Nephron progenitor cell (in vitro differentiated cells): Measurements from ENCODE around the gene FN3KRP.

Experiments
- DNase-seq: peaks from one replicate; pipeline ENCODE4 v3.0.0; 2021
- H3K27ac Mint-ChIP-seq: 2 replicates; pipeline ENCODE4 v1.8.0; 2021; ENCODE audit warnings: mild to moderate bottlenecking, moderate library complexity, mixed read lengths
- H3K27me3 Mint-ChIP-seq: 2 replicates; pipeline ENCODE4 v1.8.0; 2021; ENCODE audit warnings: mild to moderate bottlenecking, low read depth, mixed read lengths; ENCODE audit not compliant: poor library complexity
- H3K36me3 Mint-ChIP-seq: 2 replicates; pipeline ENCODE4 v1.8.0; 2021; ENCODE audit warnings: low read depth, mixed read lengths
- H3K4me1 Mint-ChIP-seq: 2 replicates; pipeline ENCODE4 v1.8.0; 2021; ENCODE audit warnings: mixed read lengths
- H3K4me3 Mint-ChIP-seq: 2 replicates; pipeline ENCODE4 v1.8.0; 2021; ENCODE audit warnings: mild to moderate bottlenecking, moderate library complexity, mixed read lengths
- H3K9me3 Mint-ChIP-seq: 2 replicates; pipeline ENCODE4 v1.8.0; 2021; ENCODE audit warnings: mild to moderate bottlenecking, moderate library complexity, mixed read lengths
- TF ChIP-seq, protein P1 (sequence below): fragments of 200-600 bp; sonication (generic); IDR thresholded peaks from 2 replicates; pipeline ENCODE4 v1.5.0; 2021; ENCODE audit warnings: antibody characterized with exemption

The FN3KRP gene

GRCh38 chr17:82748756-82749155 is 32.2 kb downstream of the FN3KRP start:
- Mint-ChIP-seq H3K27ac (no peak overlapping the region), H3K4me1 (peaks cover 14% of the 10 kb centered on the region), H3K9me3 (peaks cover 49% of the 10 kb centered on the region), H3K36me3 (peaks cover 49% of the 10 kb centered on the region), H3K27me3 (peaks cover 29% of the 10 kb centered on the region), H3K4me3 (no peak overlapping the region)
- no peak for DNase-seq
- TF ChIP-seq, protein P1, sequence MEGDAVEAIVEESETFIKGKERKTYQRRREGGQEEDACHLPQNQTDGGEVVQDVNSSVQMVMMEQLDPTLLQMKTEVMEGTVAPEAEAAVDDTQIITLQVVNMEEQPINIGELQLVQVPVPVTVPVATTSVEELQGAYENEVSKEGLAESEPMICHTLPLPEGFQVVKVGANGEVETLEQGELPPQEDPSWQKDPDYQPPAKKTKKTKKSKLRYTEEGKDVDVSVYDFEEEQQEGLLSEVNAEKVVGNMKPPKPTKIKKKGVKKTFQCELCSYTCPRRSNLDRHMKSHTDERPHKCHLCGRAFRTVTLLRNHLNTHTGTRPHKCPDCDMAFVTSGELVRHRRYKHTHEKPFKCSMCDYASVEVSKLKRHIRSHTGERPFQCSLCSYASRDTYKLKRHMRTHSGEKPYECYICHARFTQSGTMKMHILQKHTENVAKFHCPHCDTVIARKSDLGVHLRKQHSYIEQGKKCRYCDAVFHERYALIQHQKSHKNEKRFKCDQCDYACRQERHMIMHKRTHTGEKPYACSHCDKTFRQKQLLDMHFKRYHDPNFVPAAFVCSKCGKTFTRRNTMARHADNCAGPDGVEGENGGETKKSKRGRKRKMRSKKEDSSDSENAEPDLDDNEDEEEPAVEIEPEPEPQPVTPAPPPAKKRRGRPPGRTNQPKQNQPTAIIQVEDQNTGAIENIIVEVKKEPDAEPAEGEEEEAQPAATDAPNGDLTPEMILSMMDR: no peak

GRCh38 chr17:82750241-82750908 is 33.9 kb downstream of the FN3KRP start:
- DNase-seq: peak; percentile 27
- H3K27ac Mint-ChIP-seq: no peak overlapping the region

DNA sequence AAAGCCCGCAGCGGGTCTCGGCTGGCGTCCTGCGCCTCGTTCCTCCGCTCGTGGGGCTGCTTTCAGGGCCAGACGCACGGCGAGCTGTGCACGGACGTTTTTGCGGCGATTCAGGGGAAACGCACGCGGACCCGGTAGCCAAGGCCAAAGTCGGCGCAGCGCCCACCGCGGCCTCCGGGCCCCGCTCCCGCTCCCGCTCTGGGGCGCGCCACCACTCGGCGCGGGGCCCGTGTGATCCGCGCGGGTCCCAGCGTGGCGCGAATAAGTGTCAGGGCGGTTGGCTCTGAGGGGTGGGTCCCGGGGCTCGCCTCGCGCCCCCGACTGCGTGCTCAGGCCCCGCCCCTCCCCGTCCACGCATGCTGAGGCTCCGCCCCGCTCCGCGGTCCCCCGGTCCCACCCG is 34.7 kb downstream of the FN3KRP start:
- H3K27ac Mint-ChIP-seq: no peak overlapping the region
- TF ChIP-seq, protein P1: no peak
- H3K4me1 Mint-ChIP-seq: peaks cover 38% of the 10 kb centered on the region
- no peak for DNase-seq
- peaks cover 34% of the 10 kb centered on the region for H3K36me3 Mint-ChIP-seq
- peaks cover 33% of the 10 kb centered on the region for H3K27me3 Mint-ChIP-seq
- H3K9me3 Mint-ChIP-seq: peaks cover 31% of the 10 kb centered on the region
- H3K4me3 Mint-ChIP-seq: peak overlapping the region; percentile 59

More at GRCh38 chr17:82750241-82750908, 33.9 kb downstream of the FN3KRP start:
- peaks cover 39% of the 10 kb centered on the region for H3K9me3 Mint-ChIP-seq
- TF ChIP-seq, protein P1: no peak
- peak overlapping the region; percentile 75 for H3K4me3 Mint-ChIP-seq
- peaks cover 30% of the 10 kb centered on the region for H3K4me1 Mint-ChIP-seq
- H3K36me3 Mint-ChIP-seq: peaks cover 35% of the 10 kb centered on the region
- H3K27me3 Mint-ChIP-seq: peaks cover 30% of the 10 kb centered on the region

DNA sequence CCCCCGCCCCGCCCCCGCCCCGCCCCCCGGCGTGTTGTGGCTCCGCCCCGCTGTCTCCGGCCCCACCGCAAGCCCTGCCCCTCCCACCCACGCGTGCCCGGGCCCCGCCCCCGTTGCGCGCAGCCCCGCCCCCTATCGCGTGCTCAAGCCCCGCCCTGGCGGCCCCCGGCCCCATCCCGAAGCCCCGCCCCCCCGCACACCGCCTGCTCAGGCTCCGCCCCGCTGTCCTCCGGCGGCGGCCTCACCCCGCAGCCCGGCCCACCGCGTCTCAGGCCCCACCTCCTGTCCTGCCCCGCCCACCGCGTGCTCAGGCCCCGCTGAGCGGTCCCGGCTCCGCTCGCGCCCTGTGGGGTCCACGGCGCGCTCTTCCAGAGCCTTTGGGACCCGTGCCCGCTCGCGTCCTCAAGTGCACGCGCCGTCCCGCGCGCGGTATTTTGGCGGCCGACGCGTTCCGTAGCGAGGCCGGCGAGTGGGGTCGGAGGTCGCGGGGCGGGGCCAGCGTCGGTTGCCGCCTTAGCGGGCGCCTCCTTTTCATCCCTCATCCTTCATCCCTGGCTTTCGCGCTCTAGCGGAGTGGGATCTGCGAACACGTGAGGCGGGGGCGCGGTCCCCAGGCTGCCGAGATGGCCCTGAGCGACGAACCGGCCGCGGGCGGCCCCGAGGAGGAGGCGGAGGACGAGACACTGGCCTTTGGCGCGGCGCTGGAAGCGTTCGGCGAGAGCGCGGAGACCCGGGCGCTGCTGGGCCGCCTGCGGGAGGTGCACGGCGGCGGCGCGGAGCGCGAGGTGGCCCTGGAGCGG is 35.3 kb downstream of the FN3KRP start, which contains the start of gene TBCD:
Gene TBCD (plus strand): TSS at position 495 of the 800 bp plus-strand sequence. CDS start 129 bp downstream, at position 624.
- DNase-seq: peak; percentile 95
- peak within 1 kb of the TSS; percentile 93 for H3K4me3 Mint-ChIP-seq
- peaks cover 42% of the 10 kb centered on the region for H3K4me1 Mint-ChIP-seq
- peaks cover 25% of the 10 kb centered on the region for H3K9me3 Mint-ChIP-seq
- H3K27me3 Mint-ChIP-seq: peaks cover 33% of the 10 kb centered on the region
- H3K36me3 Mint-ChIP-seq: peaks cover 32% of the 10 kb centered on the region
- no peak within 1 kb of the TSS for H3K27ac Mint-ChIP-seq
- TF ChIP-seq, protein P1: no peak

GRCh38 chr17:82752371-82753200 is 36.1 kb downstream of the FN3KRP start:
- H3K36me3 Mint-ChIP-seq: peaks cover 29% of the 10 kb centered on the region
- H3K27ac Mint-ChIP-seq: peak overlapping the region; percentile 51
- peaks cover 29% of the 10 kb centered on the region for H3K27me3 Mint-ChIP-seq
- TF ChIP-seq, protein P1: no peak
- DNase-seq: peak; percentile 60
- peaks cover 47% of the 10 kb centered on the region for H3K4me1 Mint-ChIP-seq
- peaks cover 17% of the 10 kb centered on the region for H3K9me3 Mint-ChIP-seq
- H3K4me3 Mint-ChIP-seq: peak overlapping the region; percentile 93
